GM18519 (cell line): ENCODE results near the gene COL8A1.

Experiments used
- ATAC-seq: cut with Tn5 transposase; IDR thresholded peaks from one replicate; pipeline ENCODE4 v1.9.1; 2021; ENCODE audit warnings: mild to moderate bottlenecking, moderate library complexity; ENCODE audit not compliant: unreplicated experiment, low FRiP score

COL8A1 gene

DNA sequence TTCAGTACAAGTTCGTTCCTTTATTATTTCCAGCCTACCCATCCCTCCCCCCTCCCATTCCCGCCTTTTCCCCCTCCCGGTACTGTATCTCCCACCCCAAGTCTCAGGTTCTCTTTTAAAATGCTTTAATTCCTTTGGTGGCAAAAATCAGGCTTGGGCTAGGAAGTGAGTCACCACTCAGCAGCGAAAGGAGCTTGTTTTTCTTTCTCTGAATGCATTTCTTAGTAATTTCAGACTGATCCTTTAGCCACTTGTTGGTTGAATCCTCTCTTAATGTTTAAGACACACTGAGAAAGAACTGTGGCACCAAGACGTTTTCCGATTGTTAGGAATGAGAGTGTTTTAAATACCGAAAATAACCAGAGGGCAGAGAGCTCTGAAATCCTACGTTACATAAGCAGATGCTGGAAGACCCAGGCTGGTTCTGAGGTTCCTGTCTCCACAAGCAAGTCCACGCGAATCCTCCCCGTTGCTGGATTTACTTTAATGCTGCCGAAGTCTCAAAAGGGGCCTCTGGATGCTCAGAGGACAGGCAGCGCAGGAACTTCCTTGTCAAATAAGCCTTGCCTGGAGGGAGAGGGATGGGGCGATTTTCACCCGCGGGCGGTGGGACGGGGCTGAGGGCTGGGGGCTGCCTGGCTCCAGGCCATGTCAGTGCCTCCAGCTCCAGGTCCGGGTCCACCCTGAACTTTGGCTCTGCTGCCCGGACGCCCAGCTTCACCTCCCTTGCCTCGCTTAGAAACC lies 854 bp upstream of the COL8A1 start:
- no peak for ATAC-seq

GRCh38 chr3:99639579-99639978 lies 1.2 kb downstream of the COL8A1 start:
- ATAC-seq: no peak

DNA sequence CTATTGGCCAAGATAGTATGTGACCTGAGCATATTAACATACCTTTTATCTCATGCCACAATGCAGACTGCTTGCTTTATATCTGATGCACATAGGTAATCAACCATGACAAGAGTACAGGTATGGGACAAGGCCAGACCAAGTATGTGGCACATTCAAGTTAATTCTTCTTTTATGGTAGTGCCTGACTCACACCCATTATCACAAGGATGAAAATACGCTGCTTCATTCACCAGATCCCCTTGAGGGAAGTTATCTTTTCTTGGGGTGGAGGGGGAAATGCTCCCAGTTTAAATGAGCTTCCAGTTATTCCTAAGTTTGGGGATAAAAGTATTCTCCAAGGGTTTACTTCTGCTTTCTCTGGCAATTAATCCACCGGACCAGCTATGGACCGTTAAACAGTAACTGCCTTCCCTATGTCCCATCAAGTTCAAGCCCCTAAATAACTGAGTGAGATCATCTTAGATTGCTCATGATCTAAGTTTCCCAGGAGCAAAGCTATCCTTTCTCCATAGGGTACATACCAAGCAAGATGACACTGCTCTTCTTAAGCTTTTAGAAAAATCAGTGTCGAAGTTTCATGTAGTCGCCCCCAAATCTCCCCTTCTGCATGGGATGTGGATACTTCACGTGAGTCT lies 1.9 kb downstream of the COL8A1 start:
- no peak for ATAC-seq

GRCh38 chr3:99641480-99641879 lies 3.1 kb downstream of the COL8A1 start:
- no peak for ATAC-seq

DNA sequence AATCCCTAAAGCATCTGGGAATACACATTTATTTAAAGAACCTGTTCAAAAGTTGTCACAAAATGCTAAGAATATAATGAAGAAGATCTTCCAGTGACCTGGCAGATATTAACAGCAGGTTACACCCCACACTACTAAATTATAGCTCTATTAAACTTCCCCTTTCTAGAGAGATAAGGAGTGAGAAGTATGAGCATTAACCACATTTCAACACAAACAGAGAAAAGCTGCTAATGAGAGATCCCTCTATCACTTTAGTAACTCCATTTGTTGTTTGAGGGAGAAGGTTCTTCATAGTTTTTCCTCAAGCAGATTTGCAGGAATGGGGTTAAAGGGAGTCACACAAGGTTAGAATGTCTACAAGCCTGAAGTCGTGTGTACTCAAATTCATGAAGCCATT lies 3.6 kb downstream of the COL8A1 start:
- no peak for ATAC-seq

GRCh38 chr3:99644017-99644416 lies 5.6 kb downstream of the COL8A1 start:
- ATAC-seq: no peak

GRCh38 chr3:99644746-99645145 lies 6.4 kb downstream of the COL8A1 start:
- no peak for ATAC-seq

DNA sequence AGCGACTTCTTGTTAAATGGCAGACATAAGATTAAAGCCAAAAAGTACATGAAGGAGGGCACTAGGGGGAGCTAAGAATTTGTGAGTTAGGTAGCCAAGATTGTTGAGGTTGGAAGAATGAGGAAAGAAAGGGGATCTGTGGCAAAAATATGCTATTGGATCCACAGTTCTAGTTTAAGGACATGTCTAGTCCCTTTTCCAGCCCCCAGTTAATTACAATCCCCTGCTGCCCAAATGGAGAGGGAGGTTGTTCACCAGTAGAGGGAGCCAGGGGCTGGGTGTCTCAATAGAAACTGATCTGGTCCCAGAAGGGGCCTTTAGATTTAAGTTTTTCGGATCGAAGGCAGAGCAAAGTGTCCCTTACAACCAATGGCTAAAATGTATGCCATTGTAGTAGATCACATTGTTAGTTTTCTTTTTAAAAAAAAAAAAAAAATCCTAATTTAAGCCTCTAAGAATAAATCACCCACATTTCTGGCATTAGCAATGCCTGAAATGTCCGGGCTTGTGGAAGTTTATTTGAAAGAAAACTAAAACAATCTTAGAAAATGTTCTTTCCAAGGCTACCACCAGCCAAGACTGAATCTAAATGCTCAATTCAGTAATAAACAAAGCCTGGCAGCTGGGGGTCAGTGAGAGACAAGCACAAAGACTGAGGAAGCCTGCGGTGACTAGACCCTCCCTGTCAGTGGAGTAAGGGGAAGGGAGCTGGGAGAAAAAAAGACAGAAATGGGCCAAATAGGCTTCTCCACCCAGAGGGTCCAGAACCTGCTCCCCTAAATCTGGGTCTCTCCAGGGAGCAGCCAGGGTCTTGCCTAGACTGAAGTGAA lies 7.1 kb downstream of the COL8A1 start:
- ATAC-seq: no peak

DNA sequence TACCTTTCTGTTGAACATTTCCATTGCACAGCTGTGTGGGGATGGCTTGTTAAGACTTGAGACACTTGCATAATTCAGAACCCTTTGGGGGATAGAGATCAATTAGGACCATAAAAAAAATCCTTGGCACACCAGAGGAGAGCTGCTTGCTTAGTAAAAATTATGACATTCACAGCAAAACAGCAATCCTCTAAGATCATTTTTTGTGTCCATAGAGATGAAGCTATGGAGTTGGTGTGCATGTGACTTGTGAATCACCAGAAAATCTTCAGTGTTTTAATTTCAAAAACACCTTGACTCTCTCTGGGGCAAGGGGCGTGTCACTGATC lies 7.7 kb downstream of the COL8A1 start:
- no peak for ATAC-seq

- ATAC-seq: no peak
Observed at GRCh38 chr3:99647081-99647480, 8.7 kb downstream of the COL8A1 start.

DNA sequence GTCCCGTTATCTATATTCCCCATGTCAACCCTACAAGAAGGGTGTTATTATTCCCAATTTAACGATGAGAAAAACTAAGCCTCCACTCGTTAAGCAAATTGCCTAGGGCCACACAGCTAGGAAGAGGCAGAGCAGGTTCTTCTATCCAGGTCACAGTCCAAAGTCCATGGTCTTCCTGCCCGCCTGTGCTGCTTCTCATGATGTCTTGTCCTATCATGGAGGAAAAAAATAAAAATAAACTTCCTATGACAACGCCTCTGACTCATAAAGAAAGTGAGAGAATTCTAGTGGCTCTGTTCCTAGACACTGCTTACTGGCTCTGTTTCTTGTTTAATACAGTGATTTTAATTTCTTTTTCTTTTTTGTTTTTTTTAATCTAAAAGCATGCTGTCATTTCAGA lies 9.7 kb downstream of the COL8A1 start:
- no peak for ATAC-seq

- ATAC-seq: no peak
Observed at GRCh38 chr3:99648516-99648915, 10.1 kb downstream of the COL8A1 start.

DNA sequence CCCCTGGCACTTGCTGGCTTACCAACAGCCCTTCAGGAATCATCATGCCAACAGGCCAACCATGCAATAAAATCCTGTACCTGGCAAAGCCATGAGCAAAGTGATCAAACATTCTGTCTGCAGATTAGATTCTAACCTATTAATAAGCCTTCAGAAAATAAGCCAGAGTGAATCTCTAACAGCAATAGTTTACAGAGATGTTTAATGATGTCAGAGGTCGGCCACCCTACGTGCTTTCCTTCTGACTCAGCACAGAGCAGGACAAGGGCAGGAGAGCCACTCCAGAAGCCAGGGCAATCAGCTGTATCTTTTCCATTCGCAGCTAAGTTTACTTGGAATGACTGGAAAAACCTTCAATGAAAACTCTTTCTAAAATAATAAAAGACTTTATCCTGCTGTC lies 13.1 kb downstream of the COL8A1 start:
- ATAC-seq: no peak

DNA sequence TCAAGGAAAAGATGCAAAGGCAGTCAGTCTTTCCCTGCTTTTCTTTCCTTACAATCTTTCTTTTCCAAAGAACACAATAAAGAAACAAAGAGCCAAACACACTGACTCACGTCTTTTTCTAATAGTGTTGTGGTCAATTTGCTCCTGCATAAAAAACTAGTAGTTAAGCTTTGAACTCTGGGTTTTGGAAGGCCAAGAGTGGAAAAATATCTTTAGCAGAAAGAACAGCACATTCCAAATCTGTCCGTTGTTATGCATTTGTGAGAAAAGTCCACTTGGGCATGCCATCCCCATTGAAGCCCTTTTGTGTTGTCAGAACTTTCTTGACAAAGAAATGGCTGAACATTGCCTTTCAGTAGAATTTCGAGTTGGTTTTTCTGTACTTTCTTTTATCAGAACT lies 18.2 kb downstream of the COL8A1 start:
- ATAC-seq: no peak

DNA sequence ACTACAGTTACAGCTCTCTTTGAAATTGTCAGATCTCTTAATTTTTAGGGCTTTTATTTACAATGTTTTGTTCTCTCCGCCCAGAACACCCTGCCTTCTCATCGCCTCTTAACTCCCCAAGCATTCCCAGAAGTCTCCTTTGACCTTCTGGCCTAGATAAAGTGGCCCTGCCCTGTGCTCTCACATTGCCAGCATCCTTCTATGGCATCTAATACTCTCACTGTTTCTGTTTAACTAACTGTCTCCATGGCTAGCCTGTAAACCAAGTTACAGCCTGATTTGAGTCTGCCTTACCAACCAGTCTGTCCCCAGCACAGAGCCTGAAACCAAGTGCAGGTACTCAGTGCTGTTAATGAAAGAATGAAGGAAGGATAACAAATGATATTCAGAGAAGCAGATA lies 19.9 kb downstream of the COL8A1 start:
- ATAC-seq: no peak

- ATAC-seq: no peak
Observed at GRCh38 chr3:99659032-99659431, 20.6 kb downstream of the COL8A1 start.

DNA sequence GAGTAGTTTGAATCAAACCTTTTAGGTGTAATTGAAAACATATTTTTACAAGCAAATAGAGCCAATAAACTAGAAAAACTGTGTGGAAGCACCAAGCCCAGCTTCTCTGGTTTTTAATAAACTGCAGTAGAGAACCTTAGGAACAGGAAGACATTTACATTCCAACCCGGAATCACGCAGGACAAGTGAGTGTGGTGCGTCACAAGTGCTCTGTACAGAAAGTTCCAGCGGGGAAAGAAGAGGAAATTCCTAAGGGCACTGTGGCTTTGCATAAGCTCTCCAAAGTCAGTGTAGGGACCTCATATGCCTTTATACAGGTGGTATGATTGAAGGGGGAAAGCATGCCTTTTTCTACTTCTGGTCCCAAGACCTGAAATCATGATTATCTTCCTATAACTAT lies 21.6 kb downstream of the COL8A1 start:
- no peak for ATAC-seq

DNA sequence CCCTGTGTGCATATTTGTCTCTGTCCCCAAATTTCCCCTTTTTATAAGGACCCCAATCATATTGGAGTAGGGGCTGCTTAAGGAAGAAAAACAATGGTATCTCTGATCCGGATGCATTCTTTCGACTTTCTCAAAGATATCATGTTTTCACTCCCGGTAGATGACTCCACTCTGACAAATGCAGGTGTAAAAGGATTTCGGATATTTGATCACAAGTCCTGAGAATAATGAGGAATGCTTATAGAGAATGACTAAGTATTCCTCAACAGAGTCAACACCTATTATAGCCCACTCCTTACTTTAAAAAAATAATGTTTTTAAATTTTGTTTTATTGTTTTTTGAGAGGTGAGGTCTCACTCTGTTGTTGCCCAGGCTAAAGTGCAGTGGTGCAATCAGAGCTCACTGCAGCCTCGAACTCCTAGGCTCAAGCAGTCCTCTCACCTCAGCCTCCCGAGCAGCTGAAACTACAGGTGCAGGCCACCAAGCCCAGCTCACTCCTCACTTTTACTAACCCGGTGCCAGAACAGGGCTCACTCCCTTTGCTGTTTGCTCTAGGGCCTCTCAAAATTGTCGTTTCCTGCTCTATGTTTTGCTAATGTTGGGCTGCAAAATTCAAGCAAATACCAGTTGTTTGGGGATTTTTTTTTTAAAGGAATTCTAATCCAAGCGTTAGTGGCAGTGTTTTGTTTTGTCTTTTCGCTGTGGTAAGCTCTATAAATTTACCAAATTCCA lies 24.6 kb downstream of the COL8A1 start:
- ATAC-seq: no peak

GRCh38 chr3:99663977-99664376 lies 25.6 kb downstream of the COL8A1 start:
- no peak for ATAC-seq

GRCh38 chr3:99665017-99665416 lies 26.6 kb downstream of the COL8A1 start:
- ATAC-seq: no peak

DNA sequence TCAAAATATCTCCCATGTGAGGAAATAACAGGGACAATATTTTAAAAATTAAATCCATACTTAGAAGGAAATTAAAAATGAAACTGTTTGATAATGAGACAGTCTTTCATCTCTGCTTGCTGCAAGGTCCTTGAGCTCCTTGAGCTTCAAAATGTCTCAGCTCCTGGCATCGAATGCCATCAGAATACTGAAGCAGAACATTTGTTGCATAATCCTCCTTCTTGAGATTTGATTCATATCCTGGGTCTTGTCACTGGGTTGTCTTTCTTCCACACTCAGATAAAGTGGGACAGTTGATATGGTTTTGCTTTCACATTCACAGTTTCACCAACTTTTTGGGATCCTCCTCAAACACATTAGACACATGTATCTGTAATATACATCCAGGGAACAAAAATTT lies 27.8 kb downstream of the COL8A1 start:
- no peak for ATAC-seq
